Measurements from ENCODE around the gene TEX2. TPM values are rescaled to one million over a fixed set of nuclear protein-coding genes. Genes with fewer than 3 reads are reported as not detected.

Gene TEX2, protein sequence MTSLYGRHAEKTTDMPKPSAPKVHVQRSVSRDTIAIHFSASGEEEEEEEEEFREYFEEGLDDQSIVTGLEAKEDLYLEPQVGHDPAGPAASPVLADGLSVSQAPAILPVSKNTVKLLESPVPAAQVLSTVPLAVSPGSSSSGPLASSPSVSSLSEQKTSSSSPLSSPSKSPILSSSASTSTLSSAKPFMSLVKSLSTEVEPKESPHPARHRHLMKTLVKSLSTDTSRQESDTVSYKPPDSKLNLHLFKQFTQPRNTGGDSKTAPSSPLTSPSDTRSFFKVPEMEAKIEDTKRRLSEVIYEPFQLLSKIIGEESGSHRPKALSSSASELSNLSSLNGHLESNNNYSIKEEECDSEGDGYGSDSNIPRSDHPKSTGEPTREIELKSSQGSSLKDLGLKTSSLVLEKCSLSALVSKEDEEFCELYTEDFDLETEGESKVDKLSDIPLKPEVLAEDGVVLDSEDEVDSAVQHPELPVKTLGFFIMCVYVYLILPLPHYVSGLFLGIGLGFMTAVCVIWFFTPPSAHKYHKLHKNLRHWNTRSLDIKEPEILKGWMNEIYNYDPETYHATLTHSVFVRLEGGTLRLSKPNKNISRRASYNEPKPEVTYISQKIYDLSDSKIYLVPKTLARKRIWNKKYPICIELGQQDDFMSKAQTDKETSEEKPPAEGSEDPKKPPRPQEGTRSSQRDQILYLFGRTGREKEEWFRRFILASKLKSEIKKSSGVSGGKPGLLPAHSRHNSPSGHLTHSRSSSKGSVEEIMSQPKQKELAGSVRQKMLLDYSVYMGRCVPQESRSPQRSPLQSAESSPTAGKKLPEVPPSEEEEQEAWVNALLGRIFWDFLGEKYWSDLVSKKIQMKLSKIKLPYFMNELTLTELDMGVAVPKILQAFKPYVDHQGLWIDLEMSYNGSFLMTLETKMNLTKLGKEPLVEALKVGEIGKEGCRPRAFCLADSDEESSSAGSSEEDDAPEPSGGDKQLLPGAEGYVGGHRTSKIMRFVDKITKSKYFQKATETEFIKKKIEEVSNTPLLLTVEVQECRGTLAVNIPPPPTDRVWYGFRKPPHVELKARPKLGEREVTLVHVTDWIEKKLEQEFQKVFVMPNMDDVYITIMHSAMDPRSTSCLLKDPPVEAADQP
- 11.0 and 11.6 TPM in 2 replicates for total RNA-seq

GRCh38 chr17:64263000-64263766, at the start of gene TEX2:
Gene TEX2, minus strand, starts transcription at chr17:64263260. Its CDS starts 49,043 bp downstream, at chr17:64214217.
- peak within 1 kb of the TSS; percentile 83 for H3K4me3 ChIP-seq (ENCODE audit: low read depth, low read length)
- DNase-seq (ENCODE audit: low read depth): no peak
- TF ChIP-seq, protein P1, sequence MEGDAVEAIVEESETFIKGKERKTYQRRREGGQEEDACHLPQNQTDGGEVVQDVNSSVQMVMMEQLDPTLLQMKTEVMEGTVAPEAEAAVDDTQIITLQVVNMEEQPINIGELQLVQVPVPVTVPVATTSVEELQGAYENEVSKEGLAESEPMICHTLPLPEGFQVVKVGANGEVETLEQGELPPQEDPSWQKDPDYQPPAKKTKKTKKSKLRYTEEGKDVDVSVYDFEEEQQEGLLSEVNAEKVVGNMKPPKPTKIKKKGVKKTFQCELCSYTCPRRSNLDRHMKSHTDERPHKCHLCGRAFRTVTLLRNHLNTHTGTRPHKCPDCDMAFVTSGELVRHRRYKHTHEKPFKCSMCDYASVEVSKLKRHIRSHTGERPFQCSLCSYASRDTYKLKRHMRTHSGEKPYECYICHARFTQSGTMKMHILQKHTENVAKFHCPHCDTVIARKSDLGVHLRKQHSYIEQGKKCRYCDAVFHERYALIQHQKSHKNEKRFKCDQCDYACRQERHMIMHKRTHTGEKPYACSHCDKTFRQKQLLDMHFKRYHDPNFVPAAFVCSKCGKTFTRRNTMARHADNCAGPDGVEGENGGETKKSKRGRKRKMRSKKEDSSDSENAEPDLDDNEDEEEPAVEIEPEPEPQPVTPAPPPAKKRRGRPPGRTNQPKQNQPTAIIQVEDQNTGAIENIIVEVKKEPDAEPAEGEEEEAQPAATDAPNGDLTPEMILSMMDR (conservative IDR thresholded peaks at IDR 0.05; ENCODE audit: low read depth, low read length): no peak

DNA sequence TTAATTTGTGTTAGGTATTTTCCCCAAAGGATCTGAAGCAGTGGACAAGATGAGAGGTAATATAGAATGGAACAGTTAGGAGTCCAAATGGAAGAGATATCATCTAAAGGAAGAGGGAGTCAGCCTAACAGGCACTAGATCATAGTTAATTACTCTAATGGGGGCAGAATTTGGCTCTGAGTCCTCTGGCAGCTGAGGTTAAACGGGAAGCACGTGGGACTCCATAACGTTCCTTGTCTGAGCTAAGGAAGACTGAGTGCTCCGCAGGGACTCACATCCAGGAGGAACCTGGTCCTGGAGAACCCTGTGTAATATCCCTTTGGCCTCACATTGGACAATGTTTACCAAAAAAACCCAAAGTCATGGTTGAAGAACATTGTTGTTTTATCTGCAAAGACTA, 46.6 kb upstream of the TEX2 start:
- TF ChIP-seq, protein P1 (conservative IDR thresholded peaks at IDR 0.05; ENCODE audit: low read depth, low read length): no peak
- no peak overlapping the region for H3K4me3 ChIP-seq (ENCODE audit: low read depth, low read length)
- DNase-seq (ENCODE audit: low read depth): no peak

GRCh38 chr17:64309021-64309420, 46.0 kb upstream of the TEX2 start:
- H3K4me3 ChIP-seq (ENCODE audit: low read depth, low read length): no peak overlapping the region
- no peak for DNase-seq (ENCODE audit: low read depth)
- TF ChIP-seq, protein P1 (conservative IDR thresholded peaks at IDR 0.05; ENCODE audit: low read depth, low read length): no peak

GRCh38 chr17:64306850-64307463, 43.9 kb upstream of the TEX2 start:
- TF ChIP-seq, protein P1 (conservative IDR thresholded peaks at IDR 0.05; ENCODE audit: low read depth, low read length): peak; percentile 82
- H3K4me3 ChIP-seq (ENCODE audit: low read depth, low read length): no peak overlapping the region
- no peak for DNase-seq (ENCODE audit: low read depth)

- H3K4me3 ChIP-seq (ENCODE audit: low read depth, low read length): no peak overlapping the region
- TF ChIP-seq, protein P1 (conservative IDR thresholded peaks at IDR 0.05; ENCODE audit: low read depth, low read length): no peak
These were observed 41.5 kb upstream of the TEX2 start for GRCh38 chr17:64304551-64304950.

DNA sequence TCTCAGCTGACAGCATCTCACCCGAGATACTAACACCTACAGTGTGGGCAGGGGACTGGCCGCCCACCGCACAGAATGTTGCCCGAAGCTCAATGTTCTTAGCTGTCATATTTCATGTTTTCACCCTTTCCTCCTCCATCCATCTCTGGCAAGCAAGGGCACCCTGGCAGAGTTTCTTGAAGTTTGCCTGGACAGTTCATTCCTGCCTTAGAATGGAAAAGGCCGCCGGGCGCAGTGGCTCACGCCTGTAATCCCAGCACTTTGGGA, 37.6 kb upstream of the TEX2 start:
- no peak overlapping the region for H3K4me3 ChIP-seq (ENCODE audit: low read depth, low read length)
- no peak for DNase-seq (ENCODE audit: low read depth)
- TF ChIP-seq, protein P1 (conservative IDR thresholded peaks at IDR 0.05; ENCODE audit: low read depth, low read length): no peak

More at GRCh38 chr17:64304551-64304950, 41.5 kb upstream of the TEX2 start:
- no peak for DNase-seq (ENCODE audit: low read depth)
